Activated B cell treated with CpG ODN at 0.5 μM for 24 hours (primary cell): Measurements from ENCODE around the gene SH3PXD2A. TPM values are rescaled to one million over a fixed set of nuclear protein-coding genes. Genes with fewer than 3 reads are reported as not detected.

Source experiments
- ATAC-seq: fragments of 200-7000 bp; cut with Tn5 transposase; one replicate; pipeline ENCODE4 v1.10.0; 2021; ENCODE audit warnings: low read depth, mild to moderate bottlenecking, moderate library complexity
- CTCF ChIA-PET: fragments of 350-600 bp; sonication (Branson Sonifier 250); formaldehyde crosslinking; loops from one replicate; lab custom pipeline; 2021; ENCODE audit warnings: antibody characterized with exemption; lab: Charles Lee
- POLR2A ChIA-PET: fragments of 350-600 bp; sonication (Branson Sonifier 250); formaldehyde crosslinking; loops from one replicate; lab custom pipeline; 2021; ENCODE audit warnings: antibody characterized with exemption; lab: Charles Lee
- DNase-seq: peaks from one replicate; pipeline ENCODE4 v3.0.0; 2022
- H3K27ac Mint-ChIP-seq: one replicate; pipeline ENCODE4 v1.8.0; 2020; ENCODE audit warnings: mixed read lengths
- H3K27me3 Mint-ChIP-seq: one replicate; pipeline ENCODE4 v1.8.0; 2021; ENCODE audit warnings: mixed read lengths
- H3K36me3 Mint-ChIP-seq: one replicate; pipeline ENCODE4 v1.8.0; 2021; ENCODE audit warnings: low read depth, mixed read lengths
- H3K4me1 Mint-ChIP-seq: one replicate; pipeline ENCODE4 v1.8.0; 2021; ENCODE audit warnings: mixed read lengths
- H3K4me3 Mint-ChIP-seq: one replicate; pipeline ENCODE4 v1.8.0; 2020; ENCODE audit warnings: mild to moderate bottlenecking, mixed read lengths
- H3K9me3 Mint-ChIP-seq: one replicate; pipeline ENCODE4 v1.8.0; 2020; ENCODE audit warnings: mixed read lengths
- intact Hi-C: fragments of 100-400 bp; cut with micrococcal nuclease; formaldehyde crosslinking; loops from one replicate; pipeline ENCODE4 v1.15.1; 2024
- total RNA-seq: library from RNA; stranded (reverse); gene quantifications from 2 replicates; pipeline ENCODE4 v1.2.3, GENCODE V29; 2022
- TF ChIP-seq, protein P1 (sequence below): fragments of 200-600 bp; IDR thresholded peaks from one replicate; pipeline ENCODE4 v1.8.0; 2022; ENCODE audit warnings: antibody characterized with exemption, mild to moderate bottlenecking

The SH3PXD2A gene
- total RNA-seq, 1 donor from 2014 or later = 18.2 TPM

DNA sequence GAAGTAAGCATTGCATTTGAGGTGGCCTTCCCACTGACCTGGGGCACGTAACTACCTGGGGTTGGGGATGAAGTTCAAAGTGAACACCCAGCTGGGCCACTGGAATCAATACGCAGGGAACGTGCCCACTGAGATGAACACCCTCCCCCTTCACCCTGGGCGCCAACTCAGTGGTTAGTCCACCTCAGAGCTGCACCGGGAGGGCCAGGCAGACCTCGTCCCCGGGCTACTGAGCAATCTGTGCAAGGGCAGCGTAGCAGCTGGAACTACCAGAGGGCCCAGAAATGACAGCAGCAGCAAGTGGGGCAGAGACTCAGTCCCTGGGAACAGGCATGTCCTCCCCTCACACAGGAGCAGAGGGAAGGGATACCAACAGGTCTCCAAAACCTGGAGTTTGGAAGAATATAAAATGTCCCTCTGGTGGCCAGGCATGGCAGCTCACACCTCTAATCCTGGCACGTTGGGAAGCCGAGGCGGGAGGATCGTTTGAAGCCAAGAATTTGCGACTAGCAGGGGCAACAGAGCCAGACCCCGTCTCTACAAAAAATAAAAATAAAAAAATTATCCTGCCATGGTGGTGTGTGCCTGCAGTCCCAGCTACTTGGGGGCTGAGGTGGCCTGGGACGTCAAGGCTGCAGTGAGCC, 143.9 kb downstream of the SH3PXD2A start:
- CTCF ChIA-PET = interaction anchor here (1.0 to 3.7 kb wide), 8 partner anchors 9 to 176 kb away, joined by 3 to 38 read pairs (median 6); no protein-coding TSS in a partner anchor
- POLR2A ChIA-PET = no interaction called here
- no peak for DNase-seq
- Mint-ChIP-seq H3K9me3 (no peaks in the 10 kb centered on the region), H3K27ac (no peak overlapping the region), H3K27me3 (no peaks in the 10 kb centered on the region), H3K4me1 (no peaks in the 10 kb centered on the region), H3K4me3 (no peak overlapping the region), H3K36me3 (no peaks in the 10 kb centered on the region)
- ATAC-seq = no peak
- intact Hi-C loops = loop anchor here (10.0 kb wide), 1 partner anchor 903 kb away; no protein-coding TSS in a partner anchor
- TF ChIP-seq, protein P1, sequence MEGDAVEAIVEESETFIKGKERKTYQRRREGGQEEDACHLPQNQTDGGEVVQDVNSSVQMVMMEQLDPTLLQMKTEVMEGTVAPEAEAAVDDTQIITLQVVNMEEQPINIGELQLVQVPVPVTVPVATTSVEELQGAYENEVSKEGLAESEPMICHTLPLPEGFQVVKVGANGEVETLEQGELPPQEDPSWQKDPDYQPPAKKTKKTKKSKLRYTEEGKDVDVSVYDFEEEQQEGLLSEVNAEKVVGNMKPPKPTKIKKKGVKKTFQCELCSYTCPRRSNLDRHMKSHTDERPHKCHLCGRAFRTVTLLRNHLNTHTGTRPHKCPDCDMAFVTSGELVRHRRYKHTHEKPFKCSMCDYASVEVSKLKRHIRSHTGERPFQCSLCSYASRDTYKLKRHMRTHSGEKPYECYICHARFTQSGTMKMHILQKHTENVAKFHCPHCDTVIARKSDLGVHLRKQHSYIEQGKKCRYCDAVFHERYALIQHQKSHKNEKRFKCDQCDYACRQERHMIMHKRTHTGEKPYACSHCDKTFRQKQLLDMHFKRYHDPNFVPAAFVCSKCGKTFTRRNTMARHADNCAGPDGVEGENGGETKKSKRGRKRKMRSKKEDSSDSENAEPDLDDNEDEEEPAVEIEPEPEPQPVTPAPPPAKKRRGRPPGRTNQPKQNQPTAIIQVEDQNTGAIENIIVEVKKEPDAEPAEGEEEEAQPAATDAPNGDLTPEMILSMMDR = no peak

DNA sequence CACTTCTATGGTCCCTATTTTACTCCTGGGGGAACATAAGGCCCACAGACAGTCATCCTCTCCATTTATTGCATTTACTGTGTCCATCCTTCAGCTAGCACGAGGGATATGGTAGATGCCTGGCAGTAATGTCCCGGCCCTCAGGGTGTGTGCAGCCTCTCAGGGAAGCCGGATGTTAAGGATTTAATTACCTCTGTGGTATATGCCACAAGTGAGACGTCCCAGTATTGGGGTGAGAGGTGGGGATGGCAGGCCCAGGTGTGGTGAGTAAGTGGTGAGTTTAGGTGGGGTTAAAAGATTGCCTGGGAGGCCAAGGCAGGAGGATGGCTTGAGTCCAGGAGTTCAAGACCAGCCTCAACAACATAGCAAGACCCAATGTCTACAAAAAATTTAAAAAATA, 144.9 kb downstream of the SH3PXD2A start:
- no peak overlapping the region for H3K27ac Mint-ChIP-seq
- H3K4me3 Mint-ChIP-seq = no peak overlapping the region
- H3K4me1 Mint-ChIP-seq = no peaks in the 10 kb centered on the region
- TF ChIP-seq, protein P1 = no peak
- DNase-seq = no peak
- no peak for ATAC-seq
- intact Hi-C loops = loop anchor here (10.0 kb wide), 1 partner anchor 904 kb away; no protein-coding TSS in a partner anchor
- H3K27me3 Mint-ChIP-seq = no peaks in the 10 kb centered on the region
- ChIA-PET POLR2A (no interaction called here), CTCF (interaction anchor here (1.1 to 3.7 kb wide), 4 partner anchors 24 to 175 kb away, joined by 3 to 38 read pairs (median 6); no protein-coding TSS in a partner anchor)
- no peaks in the 10 kb centered on the region for H3K36me3 Mint-ChIP-seq
- H3K9me3 Mint-ChIP-seq = no peaks in the 10 kb centered on the region

DNA sequence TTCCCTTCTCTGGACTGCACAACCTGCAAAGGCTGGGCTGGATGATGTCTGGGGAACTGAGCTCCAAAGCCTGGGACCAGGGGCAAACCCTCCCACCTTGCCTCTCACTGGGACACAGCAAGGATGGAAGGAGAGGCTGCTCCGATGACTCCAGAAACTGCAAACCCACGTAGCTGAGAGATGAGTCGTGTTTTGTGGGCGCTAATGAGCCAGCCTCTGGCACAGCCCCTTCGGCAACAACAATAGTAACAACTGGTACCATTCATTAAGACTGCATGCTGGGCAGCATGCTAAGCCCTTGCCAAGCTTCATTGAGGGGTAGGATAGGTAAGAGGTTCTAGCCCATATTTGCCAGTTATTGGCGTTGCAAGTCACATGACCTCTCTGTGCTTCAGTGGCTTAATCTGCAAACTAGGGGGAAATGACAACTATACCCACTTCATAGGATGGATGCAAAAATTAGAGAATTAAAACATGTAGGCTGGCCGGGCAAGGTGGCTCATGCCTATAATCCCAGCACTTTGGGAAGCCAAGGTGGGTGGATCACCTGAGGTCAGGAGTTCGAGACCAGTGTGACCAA, 145.9 kb downstream of the SH3PXD2A start:
- H3K27ac Mint-ChIP-seq = no peak overlapping the region
- no peak for DNase-seq
- no peak for ATAC-seq
- no peaks in the 10 kb centered on the region for H3K36me3 Mint-ChIP-seq
- intact Hi-C loops = no loop called here
- POLR2A ChIA-PET = no interaction called here
- no peaks in the 10 kb centered on the region for H3K27me3 Mint-ChIP-seq
- TF ChIP-seq, protein P1 = no peak
- no peak overlapping the region for H3K4me3 Mint-ChIP-seq
- CTCF ChIA-PET = interaction anchor here (1.1 to 2.7 kb wide), 2 partner anchors 23 to 176 kb away, joined by 3 to 9 read pairs; no protein-coding TSS in a partner anchor
- no peaks in the 10 kb centered on the region for H3K4me1 Mint-ChIP-seq
- no peaks in the 10 kb centered on the region for H3K9me3 Mint-ChIP-seq

DNA sequence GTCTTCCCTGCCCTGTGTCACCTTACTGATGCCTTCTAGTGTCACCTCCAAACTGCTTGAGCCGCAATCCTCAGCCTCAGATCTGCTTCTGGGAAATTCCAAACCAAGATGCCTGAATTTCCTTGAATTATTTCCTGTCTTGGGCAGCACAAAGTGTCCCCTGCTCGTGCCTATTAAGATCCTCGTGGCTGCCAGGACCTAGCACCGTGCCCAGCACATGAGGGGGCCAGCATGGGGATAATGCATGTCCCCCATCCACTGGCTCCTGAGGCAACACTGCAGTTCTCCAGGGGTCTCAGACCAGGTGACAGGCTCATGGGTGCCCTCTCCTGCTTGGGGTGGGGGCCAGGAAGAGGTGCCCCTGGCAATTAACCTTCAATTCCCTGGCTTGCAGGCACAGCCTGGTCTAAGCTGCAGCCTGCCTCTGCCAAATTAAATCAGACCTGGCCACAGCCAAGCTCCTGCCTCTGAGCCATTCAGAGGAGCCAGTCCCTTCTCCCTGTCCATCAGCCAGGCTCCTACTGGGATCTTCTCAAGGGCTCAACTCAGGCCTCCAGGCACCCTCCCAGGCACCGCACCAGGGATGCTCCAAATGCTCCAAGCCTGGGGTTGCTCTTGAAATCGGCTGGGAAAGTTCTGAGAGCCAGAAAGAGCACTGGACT, 146.6 kb downstream of the SH3PXD2A start:
- POLR2A ChIA-PET = no interaction called here
- intact Hi-C loops = no loop called here

More for the DNA sequence above, 146.6 kb downstream of the SH3PXD2A start:
- H3K9me3 Mint-ChIP-seq = no peaks in the 10 kb centered on the region
- no peak overlapping the region for H3K4me3 Mint-ChIP-seq
- H3K36me3 Mint-ChIP-seq = no peaks in the 10 kb centered on the region
- TF ChIP-seq, protein P1 = no peak
- no peaks in the 10 kb centered on the region for H3K4me1 Mint-ChIP-seq
- no peaks in the 10 kb centered on the region for H3K27me3 Mint-ChIP-seq
- H3K27ac Mint-ChIP-seq = no peak overlapping the region
- CTCF ChIA-PET = interaction anchor here (2.7 kb wide), 1 partner anchor 177 kb away, joined by 9 read pairs; no protein-coding TSS in a partner anchor
- ATAC-seq (no peak), DNase-seq (no peak)
